Ascending aorta (tissue), 2 donors: ENCODE measurements around the gene HTR5A. TPM values are rescaled to one million over a fixed set of nuclear protein-coding genes. Genes with fewer than 3 reads are reported as not detected.
A peak's percentile ranks its signal among the peaks of the same experiment; 100 is the strongest.

Experiments used
- DNase-seq, 2 donors: peaks; one replicate each; pipeline ENCODE4 v3.0.0-alpha.2; 2019; ENCODE audit warnings: low spot score in 2 of 2
- H3K27ac ChIP-seq, 2 donors: fragments of 200-600 bp; sonication (generic); one replicate each; pipeline ENCODE4 v1.5.1; 2016 to 2017; ENCODE audit warnings: mild to moderate bottlenecking in 1 of 2
- H3K27me3 ChIP-seq: fragments of 200-600 bp; sonication (generic); one replicate; pipeline ENCODE4 v1.5.1; 2017
- H3K36me3 ChIP-seq, 2 donors: fragments of 200-600 bp; sonication (generic); one replicate each; pipeline ENCODE4 v1.5.1; 2016
- H3K4me1 ChIP-seq, 2 donors: fragments of 200-600 bp; sonication (generic); one replicate each; pipeline ENCODE4 v1.5.1; 2016 to 2017; ENCODE audit warnings: mild to moderate bottlenecking in 1 of 2
- H3K4me3 ChIP-seq, 2 donors: fragments of 200-600 bp; sonication (generic); one replicate each; pipeline ENCODE4 v1.5.1; 2016 to 2017; ENCODE audit warnings: mild to moderate bottlenecking in 1 of 2
- H3K9me3 ChIP-seq, 2 donors: fragments of 200-600 bp; sonication (generic); one replicate each; pipeline ENCODE4 v1.5.1; 2016
- intact Hi-C: fragments of 100-400 bp; cut with DNase I; formaldehyde crosslinking; loops from one replicate; pipeline ENCODE4 v1.15.1; 2023
- total RNA-seq: library from RNA; depleted of rRNA; stranded (reverse); fragments of >200 nt; gene quantifications from one replicate; pipeline ENCODE4 v1.1.0, GENCODE V29; 2016
- TF ChIP-seq, protein P1 (sequence below), 3 experiments: fragments of 200-600 bp in 2 of 3; fragments of 450-650 bp in 1 of 3; sonication (generic) in 2 of 3; IDR thresholded peaks; one replicate each; pipeline ENCODE4 v1.5.1; 2016 to 2019; ENCODE audit warnings: antibody characterized with exemption in 3 of 3, mild to moderate bottlenecking in 1 of 3, moderate library complexity in 1 of 3

Gene HTR5A
- total RNA-seq, 1 donor from 2014 or later: not detected

DNA sequence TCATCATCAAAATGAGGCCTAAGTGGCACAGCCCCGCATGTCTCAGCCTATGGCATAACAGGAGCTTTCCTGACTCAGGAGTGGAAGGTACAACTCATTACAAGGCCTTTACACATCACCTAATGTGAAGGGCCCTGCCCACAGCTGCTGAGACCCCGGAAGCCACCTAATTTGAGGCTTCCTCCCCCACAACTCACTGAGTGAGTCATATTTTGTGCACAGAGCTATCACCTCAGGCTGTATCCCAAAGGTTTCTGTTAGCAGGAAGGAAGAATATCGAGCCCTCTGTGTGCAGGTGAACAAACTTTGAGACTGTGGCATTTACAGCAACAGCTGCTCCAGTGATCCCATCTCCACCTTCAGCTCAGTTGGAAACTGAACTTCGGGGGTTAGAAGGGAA is 20.6 kb downstream of the HTR5A start:
- TF ChIP-seq, protein P1, sequence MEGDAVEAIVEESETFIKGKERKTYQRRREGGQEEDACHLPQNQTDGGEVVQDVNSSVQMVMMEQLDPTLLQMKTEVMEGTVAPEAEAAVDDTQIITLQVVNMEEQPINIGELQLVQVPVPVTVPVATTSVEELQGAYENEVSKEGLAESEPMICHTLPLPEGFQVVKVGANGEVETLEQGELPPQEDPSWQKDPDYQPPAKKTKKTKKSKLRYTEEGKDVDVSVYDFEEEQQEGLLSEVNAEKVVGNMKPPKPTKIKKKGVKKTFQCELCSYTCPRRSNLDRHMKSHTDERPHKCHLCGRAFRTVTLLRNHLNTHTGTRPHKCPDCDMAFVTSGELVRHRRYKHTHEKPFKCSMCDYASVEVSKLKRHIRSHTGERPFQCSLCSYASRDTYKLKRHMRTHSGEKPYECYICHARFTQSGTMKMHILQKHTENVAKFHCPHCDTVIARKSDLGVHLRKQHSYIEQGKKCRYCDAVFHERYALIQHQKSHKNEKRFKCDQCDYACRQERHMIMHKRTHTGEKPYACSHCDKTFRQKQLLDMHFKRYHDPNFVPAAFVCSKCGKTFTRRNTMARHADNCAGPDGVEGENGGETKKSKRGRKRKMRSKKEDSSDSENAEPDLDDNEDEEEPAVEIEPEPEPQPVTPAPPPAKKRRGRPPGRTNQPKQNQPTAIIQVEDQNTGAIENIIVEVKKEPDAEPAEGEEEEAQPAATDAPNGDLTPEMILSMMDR (IDR thresholded peaks at IDR 0.05): no peak
- peak in 1 of 2 donors; percentile 7 for DNase-seq
- no peaks in the 10 kb centered on the region for H3K27me3 ChIP-seq
- no peak overlapping the region for H3K4me3 ChIP-seq
- no peaks in the 10 kb centered on the region for H3K4me1 ChIP-seq
- H3K27ac ChIP-seq: no peak overlapping the region
- no peaks in the 10 kb centered on the region for H3K9me3 ChIP-seq
- H3K36me3 ChIP-seq: no peaks in the 10 kb centered on the region
- intact Hi-C loops: no loop called here

DNA sequence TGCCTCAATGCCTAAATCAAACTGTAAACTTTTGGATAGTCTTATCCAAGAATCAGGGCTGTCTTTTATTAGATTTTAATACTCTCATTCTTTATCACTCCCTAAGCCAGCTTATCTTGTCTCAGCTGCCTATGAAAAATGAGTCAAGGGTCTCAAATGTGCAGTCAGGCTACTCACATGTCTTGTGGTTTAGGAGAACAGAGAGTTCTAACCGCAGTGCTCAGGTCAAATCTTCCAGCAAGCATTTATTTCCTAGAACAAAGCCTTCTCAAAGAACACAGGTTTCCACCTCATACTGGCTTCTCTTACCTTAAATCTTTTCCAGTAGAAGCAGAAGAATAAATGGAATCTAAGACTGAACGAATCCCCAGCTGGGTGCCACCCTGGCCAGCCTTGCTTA is 23.5 kb downstream of the HTR5A start:
- Histone ChIP-seq H3K4me1 (no peaks in the 10 kb centered on the region), H3K27me3 (no peaks in the 10 kb centered on the region), H3K27ac (no peak overlapping the region), H3K36me3 (no peaks in the 10 kb centered on the region), H3K4me3 (no peak overlapping the region), H3K9me3 (no peaks in the 10 kb centered on the region)
- DNase-seq: no peak
- TF ChIP-seq, protein P1 (IDR thresholded peaks at IDR 0.05): no peak
- intact Hi-C loops: no loop called here

DNA sequence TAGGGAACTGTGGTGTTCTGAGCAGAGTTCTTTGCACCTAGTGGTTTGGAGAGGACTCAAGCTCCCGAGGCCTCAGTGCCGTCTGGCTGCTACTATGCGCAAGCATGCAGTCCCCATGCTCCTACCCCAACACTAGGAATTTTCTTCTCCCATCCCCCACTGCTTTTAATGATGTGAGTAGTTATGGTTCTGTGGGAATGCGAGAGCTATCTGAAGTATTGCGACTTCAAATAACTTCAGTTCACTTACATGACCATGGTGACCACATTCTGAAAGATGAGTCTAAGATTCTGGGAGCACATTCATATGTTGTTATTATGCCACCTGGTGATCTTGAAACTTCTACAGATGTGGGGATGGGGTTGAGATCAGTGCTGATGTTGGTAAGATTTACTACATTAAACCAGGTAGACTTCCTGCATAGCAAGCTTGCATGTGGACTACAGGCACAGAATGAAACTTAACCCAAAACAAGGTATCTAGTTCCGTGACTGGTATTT is 24.6 kb downstream of the HTR5A start:
- intact Hi-C loops: no loop called here
- no peaks in the 10 kb centered on the region for H3K36me3 ChIP-seq
- no peaks in the 10 kb centered on the region for H3K4me1 ChIP-seq
- no peaks in the 10 kb centered on the region for H3K27me3 ChIP-seq
- H3K27ac ChIP-seq: no peak overlapping the region
- no peak overlapping the region for H3K4me3 ChIP-seq
- H3K9me3 ChIP-seq: no peaks in the 10 kb centered on the region
- TF ChIP-seq, protein P1 (IDR thresholded peaks at IDR 0.05): no peak
- DNase-seq: peak in 1 of 2 donors; percentile 4

DNA sequence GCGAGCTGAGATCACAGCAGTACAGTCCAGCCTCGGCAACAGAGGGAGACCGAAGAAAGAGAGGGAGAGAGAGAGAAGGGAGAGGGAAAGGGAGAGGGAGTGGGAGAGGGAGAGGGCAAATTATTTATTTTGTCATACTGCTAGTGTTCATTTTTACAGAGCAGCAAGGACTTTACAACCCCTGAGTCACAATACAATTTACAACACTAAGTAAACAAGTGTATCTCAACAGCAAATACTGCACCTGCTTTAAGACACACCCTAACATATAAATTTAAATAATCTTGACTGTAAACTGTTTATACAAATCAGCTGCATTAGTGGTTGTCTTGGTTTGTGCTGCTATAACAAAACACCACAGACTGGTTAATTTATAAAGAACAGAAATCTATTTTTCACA is 27.2 kb downstream of the HTR5A start:
- H3K27ac ChIP-seq: no peak overlapping the region
- DNase-seq: no peak
- intact Hi-C loops: no loop called here
- H3K4me1 ChIP-seq: no peaks in the 10 kb centered on the region
- no peaks in the 10 kb centered on the region for H3K27me3 ChIP-seq
- H3K9me3 ChIP-seq: no peaks in the 10 kb centered on the region
- TF ChIP-seq, protein P1 (IDR thresholded peaks at IDR 0.05): no peak
- H3K36me3 ChIP-seq: no peaks in the 10 kb centered on the region
- no peak overlapping the region for H3K4me3 ChIP-seq

DNA sequence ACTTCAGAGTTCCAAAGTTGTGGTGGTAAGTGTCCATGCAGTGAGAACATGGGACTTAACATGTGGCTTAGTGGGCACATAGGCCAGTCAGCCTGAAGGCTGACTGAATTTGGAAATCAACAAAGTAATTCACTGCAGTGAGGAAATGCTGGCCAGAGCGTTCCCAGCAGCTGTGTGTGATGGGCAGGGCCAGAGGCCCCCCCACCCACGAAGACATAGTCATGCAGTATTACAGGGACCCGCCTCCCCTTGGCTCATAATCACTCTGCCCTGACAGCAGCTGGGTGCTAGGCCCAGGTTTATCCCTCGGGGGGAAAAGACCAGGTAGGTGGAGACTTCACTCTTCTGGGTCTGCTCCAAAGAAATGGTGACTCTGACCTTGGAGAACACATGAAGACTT is 33.7 kb downstream of the HTR5A start:
- H3K9me3 ChIP-seq: no peaks in the 10 kb centered on the region
- no peak overlapping the region for H3K4me3 ChIP-seq
- no peak overlapping the region for H3K27ac ChIP-seq
- H3K27me3 ChIP-seq: no peaks in the 10 kb centered on the region
- no peaks in the 10 kb centered on the region for H3K4me1 ChIP-seq
- H3K36me3 ChIP-seq: no peaks in the 10 kb centered on the region
- intact Hi-C loops: no loop called here
- TF ChIP-seq, protein P1 (IDR thresholded peaks at IDR 0.05): no peak
- DNase-seq: peak in 1 of 2 donors; percentile 39

DNA sequence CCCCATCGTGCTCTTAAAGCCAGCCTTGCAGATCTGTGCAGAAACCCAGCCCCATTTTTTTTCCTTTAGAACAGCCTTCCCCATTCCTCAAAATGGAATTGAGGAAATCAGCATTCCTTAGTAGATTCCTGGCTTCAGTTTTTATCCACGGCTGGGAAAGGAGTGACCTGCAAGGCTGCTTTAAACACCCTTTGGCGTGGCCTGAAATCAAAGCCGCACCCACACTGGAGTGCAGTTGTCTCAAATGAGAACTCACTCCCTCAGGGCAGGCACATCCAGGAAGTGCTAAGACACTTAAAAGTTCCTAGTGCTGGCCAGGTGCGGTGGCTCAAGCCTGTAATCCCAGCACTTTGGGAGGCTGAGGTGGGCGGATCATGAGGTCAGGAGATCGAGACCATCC is 34.8 kb downstream of the HTR5A start:
- Histone ChIP-seq H3K4me1 (no peaks in the 10 kb centered on the region), H3K27ac (no peak overlapping the region), H3K4me3 (no peak overlapping the region), H3K9me3 (no peaks in the 10 kb centered on the region), H3K27me3 (no peaks in the 10 kb centered on the region), H3K36me3 (no peaks in the 10 kb centered on the region)
- TF ChIP-seq, protein P1 (IDR thresholded peaks at IDR 0.05): no peak
- DNase-seq: peak in 1 of 2 donors; percentile 33
- intact Hi-C loops: no loop called here
